GM19023 (cell line): Measurements from ENCODE around the gene MAP2K2.

Experiments
- ATAC-seq: cut with Tn5 transposase; IDR thresholded peaks from one replicate; pipeline ENCODE4 v1.9.1; 2021; ENCODE audit warnings: mild to moderate bottlenecking, moderate library complexity; ENCODE audit not compliant: unreplicated experiment

Gene MAP2K2

DNA sequence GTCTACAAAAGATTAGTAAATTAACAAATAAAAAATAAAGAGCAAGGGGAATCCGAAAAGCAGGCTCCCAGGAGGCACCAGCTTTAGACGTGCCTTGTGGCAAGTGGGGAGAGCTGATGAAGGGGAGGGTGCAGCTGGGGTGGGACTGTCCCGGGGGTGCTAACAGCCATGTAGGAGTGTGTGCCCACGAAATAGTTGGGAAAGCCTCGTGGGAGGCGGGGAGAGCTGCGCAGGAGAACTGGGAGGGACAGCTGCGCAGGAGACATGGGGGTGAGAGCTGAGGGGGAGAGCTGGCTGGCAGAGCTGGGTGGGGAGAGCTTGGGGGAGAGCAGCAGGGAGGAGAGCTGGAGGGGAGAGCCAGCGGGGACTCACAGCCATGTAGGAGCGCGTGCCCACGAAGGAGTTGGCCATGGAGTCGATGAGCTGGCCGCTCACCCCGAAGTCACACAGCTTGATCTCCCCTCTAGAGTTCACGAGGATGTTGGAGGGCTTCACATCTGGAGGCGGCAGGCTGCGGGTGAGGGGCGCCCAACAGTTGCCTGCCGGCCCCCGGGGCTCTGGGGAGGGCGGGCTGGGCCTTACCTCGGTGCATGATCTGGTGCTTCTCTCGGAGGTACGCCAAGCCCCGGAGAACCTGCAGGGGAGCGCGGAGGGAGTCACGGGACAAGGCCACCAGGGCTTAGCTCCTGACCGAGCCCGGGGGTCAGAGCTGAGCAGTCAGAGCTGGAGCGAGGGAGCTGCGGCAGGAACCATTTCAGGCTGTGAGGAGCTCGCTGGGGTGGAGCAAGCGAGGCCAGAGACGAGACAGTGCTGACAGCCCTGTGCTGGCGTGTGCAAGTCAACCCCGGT lies 23.1 kb downstream of the MAP2K2 start:
- no peak for ATAC-seq

DNA sequence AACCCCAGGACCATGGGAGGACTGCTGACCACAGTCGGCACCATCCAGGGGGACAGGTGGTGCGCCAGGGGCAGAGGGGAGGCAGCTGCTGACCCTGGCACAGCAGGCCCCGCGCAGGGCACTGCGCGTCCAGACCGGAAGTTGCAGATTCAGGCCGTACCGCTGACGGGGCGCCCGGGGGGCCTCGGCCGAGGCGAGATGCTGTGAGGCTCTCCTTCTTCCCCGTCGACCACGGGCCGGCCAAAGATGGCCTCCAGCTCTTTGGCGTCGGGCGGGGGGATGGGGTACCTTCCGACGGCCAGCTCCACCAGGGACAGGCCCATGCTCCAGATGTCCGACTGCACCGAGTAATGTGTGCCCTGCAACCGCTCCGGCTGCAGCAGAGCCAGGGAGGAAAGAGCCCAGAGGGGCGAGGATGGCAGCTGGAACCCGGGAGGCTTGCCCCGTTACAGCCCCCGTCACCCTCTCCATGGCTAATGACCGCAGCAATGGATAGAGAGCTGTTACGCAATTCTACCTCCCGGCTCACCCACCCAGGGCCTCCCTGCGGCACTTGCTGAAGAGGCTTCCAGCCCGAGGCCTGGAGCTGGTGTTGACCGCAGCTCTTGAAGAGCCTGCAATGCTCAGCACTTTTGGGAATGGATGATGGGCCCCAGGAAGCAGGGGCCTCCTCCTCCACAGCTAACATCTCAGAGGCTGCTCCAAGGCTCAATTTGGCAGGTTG lies 24.7 kb downstream of the MAP2K2 start:
- no peak for ATAC-seq

DNA sequence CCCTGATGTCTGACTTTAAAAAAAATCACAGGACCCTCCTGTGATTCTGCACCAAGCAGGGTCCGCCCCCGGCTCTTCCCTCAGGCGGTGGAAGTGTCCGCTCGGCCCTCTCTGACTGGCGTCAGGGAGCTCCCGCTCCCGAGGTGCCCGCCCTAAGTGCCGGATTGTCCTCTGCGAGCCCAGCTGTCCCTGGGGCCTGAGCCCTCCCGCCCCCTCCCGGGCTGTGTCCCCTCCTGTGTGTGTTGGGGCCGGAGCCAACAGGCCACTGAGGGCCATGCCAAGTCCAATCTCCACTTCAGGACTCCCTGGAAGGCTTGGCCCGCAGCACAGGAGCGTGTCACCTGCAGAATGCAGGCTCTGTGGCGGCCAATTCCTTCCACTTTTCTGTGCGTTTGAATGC lies 25.4 kb downstream of the MAP2K2 start:
- no peak for ATAC-seq

DNA sequence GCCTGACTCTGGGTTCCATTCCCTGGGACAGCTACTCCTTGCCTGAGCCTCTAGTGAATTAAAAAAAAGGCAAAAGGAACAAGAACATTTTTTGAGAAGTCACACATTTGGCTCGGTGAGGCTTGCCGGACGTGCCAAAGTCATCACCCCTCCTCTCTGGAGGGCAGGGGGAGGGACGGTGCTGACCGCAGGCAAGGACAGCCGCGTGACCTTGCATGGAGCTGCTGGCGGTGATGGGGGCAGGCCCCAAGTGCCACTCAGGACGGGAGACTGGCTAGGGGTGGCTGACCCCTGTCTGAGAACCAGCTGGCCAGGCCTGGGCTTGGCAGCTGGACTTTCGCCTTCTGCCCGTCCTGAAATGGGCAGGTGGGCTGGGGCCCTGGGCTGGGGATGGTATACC lies 26.4 kb downstream of the MAP2K2 start:
- ATAC-seq = no peak

DNA sequence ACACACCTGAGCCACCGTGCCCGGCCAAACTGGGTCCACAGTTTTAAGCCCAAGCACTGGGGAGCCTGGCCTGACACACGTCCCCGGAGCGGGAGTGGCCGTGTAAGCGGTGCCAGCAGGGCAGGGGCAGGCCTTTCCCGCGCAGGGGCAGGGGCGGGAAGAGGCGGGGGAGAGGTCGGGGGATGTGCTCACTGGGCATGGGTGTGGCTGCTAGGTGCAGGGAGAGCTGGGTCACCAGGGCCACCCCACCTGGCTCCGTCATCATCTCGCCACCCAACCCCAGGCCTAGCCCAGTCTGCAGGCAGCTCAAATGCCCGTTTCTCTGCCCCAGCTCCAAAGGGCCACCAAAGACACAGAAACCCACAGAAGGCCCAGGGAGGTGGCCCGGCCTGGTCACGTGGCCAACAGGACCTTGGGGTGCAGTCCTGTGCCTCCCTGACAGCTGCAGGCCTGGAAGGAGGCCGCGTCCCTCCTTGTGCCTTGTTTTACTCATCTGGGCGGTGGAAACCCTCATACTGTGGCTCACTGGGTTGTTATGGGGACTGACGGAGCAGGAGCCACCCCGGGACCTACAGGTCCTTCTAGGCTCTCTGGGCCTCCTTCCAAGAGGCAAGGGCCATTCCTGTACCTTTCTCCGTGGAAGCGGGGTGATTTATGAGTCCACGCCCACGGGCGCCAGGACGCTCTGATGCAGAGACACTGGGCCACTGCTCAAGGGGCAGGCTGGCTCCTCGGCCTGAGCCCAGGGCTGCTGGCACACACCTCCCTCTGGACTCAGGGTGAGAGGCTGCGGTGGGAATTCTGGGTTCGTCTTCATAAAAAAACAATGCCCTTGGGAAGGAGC lies 27.7 kb downstream of the MAP2K2 start:
- ATAC-seq = no peak

DNA sequence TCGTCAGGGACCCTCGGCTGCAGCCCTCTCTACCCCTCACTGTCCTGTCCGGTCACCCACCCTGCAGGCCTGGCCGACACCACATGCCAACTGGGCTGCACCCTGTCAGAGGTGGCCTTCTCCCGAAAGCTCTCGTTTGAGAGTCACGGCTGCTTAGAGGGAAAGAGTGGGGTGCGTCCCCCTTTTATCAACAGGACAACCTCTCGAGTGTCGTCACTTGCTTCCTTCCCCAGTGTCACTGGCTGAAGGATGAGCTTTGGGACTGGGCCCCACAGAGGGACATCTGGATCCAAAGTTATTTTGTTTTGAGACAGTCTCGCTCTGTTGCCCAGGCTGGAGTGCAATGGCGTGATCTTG lies 28.5 kb downstream of the MAP2K2 start:
- no peak for ATAC-seq

DNA sequence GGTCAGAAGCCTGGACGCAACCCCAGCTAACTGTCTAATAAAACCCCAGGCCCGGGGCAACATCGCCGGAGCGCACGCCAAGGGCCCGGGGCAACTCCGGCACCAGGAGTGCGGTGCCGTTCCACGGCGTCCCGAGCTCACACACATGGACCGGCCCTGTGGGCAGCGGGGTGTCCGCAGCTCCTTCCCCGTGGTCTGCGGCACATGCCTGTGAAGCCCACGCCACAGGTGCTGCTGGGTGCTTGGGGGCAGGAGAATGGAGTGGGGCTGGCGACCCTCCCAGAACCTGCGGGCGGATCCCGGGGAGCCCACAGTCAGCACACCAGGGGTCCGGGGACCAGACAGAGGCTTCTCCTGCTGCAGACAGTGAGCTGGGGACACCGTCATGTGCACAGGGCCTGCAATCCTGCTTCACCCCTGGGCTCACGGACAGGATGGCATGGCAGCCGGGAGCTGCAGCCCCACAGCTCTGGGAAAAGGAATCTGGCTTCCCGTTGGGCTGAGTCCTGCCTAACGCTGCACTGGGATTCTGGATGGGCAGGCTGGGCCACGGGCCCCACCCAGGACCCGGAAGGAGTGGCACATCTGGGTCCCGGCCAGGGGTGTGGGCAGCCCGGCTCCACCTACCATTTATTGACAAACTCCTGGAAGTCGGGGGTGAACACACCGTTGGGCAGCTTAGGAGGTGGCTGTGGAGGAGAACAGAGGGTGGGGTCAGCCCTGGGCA lies 29.0 kb downstream of the MAP2K2 start:
- no peak for ATAC-seq

DNA sequence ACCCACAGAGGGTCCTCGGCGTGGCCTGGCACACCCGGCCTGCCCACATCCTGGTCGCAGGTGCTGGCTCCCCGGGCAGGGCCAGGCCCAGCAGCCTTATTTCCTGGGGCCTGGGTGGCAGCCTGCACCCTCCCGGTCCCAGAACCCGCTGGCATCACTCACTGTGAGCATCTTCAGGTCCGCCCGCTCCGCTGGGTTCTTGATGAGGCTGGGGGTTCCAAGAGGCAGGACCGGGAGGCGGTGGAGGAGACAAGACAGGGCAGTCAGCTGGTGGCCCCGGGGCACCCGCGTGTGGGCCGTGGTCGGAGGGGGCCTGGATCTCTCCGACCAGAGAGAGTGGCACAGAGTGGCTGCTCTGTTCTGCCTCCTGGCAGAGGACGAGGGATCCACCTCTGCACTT lies 29.6 kb downstream of the MAP2K2 start:
- no peak for ATAC-seq

DNA sequence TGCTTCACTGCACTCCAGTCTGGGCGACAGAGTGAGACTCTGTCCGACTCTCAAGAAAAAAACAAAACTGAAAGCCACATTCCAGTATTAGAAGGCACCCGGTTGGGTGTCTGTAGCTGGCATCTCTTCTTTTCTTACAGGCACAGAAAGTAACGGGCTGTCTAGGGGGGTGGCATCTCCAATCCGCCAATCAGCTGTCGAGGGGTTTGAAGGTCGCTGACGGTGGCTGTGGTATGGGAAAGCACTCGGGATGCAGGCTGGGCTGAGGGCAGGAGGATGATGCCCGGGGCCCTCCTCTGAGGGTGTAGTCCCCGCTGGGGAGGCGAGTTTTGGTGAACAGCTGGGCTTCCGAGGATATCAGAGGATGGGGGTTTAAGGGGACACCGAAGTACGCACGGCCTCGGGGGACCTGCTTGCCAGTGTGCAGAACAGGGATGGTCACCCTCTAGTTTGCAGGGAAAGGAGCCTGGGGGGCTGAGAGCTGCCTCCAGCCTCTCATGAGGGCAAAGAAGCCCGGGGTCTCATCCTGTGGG lies 30.2 kb downstream of the MAP2K2 start:
- no peak for ATAC-seq

DNA sequence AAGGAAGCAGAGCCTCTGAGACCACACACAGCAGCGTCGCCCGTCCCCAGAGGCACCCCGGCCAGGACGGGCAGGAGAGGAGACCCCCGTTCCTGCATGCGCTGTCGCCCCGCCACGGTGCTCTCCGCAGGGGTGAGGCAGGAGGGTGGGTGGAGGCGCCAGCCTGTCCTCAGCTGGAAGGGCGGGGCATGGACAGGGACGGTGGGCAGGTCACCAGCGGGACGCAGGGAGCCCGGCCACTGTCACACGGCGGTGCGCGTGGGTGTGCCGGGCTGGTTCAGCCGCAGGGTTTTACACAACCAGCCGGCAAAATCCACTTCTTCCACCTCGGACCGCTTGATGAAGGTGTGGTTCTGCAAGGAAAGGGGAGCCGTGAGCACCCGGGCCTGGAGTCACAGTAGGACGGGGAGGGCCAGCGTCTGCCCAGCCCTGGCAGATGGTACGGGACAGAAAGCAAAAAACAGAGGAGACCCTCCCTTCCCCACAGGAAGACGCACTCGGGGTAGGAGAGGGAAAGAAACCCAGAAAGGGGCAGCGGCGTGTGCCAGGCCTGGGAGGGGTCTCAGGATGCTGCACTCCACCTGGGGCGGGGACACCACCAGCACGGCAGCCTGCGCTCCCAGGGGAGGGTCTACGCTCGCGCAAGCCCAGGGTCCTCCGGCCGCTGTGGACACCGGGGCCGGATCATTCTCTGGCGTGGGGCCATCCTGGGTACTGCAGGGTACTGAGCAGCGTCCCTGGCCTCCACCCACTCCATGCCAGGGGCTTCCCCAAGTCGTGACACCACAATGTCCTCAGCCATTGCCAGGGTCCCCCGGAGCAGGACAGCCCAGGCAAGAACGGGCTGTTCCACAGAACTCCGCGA lies 33.3 kb downstream of the MAP2K2 start:
- no peak for ATAC-seq

DNA sequence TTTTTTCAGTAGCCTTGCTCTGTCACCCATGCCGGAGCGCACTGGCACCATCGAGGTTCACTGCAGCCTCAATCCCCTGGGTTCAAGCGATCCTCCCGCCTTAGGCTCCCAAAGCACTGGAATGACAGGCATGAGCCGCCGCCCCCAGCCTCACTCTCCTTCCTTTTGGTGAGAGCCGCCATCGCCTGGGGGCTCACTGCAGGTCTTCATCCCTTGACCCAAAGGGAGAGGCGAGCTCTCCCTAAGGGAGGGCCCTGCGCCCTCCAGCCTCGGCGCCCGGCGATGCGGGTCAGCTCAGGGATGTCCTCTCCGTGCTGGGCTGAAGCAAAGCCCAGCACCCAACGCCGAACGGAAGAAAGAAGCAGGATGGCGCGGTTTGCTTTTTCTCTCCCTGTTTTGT lies 34.0 kb downstream of the MAP2K2 start:
- ATAC-seq = no peak

DNA sequence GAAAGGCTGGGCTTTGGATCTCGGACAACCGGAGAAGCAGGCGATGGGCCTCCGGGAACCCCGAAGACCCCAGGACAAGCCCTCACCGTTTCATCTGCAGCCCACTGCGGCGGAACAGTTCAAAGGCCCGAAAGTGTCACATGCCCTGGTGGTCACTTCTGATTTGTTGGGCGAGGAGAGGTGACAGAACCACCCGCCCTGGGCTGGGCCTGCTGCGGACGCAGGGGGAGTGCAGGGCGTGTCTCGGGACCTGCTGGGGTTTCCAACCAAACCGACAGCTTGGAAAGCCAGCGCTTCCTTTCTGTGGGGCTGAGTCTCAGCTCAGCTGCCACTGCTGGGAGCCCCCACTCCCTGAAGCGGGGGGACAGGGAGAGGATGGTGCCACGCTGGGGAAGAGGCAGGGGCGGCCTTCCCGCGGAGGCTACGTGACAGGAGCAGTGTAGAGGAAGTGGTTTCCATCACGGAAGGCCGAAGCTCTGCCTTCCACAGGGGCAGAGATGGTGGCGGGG lies 34.5 kb downstream of the MAP2K2 start:
- ATAC-seq = no peak

DNA sequence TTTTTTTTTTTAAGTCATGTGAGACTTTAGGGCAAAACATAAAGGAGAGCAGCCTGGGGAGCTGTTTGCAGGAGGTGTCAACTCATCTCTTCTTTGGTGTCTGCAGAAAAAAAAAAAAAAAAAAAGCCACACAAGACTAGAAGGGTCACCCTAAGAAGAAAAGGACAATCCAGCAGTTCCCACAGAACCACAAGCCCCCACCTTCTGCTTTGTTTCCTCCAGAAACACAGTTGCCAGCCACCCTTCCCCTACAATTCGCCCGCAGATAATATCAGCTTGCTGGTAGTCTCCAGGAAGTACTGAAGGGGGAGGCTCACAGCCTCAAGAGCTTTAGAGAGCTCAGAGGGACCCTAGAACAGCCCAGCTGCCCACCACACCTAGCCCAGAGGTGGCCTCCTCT lies 34.9 kb downstream of the MAP2K2 start:
- no peak for ATAC-seq

DNA sequence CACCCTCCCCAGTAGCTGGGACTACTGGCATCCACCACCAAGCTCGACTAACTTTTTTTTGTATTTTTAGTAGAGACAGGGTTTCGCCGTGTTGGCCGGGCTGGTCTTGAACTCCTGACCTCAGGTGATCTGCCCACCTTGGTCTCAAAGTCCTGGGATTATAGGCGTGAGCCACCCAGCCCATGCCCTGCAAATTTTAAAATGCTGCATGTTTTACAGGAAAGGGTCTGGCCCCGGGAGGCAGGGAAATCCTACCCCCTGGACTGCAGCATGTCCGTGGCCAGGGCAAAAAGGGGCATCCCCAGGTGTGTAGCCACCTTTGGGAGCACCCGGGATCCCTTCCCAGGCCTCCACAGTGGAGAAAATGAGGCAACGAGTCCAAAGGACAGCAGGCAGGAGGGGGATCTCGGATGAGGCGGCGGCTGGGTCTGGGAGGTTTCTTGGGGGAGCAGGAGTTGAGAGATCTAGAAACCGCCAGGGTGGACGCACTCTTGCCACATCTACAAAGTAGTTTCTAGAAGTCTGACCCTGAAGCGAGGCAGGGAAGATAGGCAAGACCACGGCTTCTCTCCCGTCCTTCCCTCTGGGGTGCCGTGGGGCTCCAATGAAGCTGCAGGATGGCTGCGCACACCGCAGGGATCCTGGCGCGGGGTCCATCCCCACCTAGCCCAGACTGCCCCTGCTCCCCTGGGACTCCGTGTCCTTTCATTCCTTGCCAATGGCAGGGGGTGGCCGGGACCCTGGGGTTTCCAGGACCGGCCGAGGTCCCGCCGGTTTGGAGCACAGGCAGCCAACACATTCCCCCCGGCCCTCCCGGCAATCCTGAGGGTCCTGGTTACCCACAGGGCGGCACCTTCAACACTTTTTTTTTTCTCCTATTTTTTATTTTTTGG lies 35.9 kb downstream of the MAP2K2 start:
- ATAC-seq = no peak

DNA sequence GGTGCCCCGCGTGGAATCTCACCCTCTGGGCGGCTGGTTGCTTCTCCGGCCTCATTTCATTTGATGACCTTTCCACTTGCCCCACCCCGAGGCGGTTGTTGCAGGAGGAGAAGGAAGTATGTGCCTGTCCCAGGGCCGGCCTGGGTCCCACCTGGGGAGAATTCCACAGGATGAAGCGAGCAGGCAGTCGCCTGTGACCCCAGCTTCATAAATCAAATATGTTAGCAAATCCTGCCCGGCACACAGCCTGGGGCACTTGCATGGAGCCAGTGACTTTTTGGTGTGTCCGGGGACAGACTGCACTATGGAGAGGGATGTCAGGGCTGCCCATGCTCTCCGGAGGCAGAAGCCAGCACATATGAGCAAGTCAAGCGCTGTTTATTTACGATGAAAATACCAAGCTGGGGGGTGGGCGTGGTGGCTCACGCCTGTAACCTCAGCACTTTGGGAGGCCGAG lies 37.5 kb downstream of the MAP2K2 start:
- no peak for ATAC-seq

DNA sequence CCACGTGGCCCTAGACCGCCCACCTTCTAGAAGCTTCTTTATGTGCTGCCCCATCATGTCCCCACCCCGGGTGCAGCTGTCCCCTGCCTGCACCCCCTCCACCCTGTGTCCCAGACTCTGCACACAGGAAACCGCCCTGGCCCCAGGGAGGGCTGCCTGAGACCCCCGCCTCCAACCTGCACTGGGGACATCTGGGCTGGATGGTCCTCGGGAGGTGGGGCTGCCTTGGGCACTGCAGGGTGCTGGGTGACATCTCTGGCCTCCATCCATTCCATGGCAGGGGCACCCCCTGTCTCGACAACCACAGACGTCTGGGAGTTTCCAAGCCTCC lies 39.4 kb downstream of the MAP2K2 start:
- no peak for ATAC-seq

DNA sequence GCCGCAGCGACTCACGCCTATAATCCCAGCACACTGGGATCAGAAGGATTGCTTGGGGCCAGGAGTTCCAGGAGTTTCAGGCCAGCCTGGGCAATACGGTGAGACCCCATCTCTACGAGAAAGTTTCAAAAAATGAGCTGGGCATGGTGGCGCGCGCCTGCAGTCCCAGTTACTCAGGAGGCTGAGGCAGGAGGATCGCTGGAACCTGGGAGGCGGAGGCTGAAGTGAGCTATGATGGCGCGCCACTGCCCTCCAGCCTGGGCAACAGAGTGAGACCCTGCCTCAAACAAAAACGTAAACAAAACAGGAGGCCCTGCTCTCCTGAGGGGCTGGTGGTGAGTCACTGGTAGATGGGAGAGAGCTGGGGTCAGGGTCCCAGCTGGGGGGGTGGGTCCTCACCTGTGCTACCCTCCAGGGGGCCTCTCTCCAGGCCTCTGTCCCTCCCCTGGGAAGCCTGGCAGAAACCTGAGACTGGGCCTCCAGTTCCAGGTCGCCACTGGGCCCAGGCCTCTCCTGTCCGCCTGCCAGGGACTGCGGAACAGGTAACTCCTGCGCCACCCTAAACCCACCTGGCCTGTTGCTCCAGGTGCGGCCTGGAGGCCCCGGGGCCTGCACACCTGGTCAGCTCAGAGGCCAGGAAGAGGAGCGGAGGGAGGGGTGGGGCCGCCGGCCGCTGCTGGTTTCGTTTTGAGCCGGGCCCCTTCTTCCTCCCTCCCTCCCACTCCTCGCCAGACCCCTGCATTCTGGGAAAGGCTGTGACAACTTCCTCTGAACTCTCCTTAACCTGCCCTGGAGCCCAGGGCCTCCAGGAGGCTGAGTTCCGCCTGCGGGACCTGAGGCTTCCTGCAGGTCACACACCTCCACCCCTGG lies 40.0 kb downstream of the MAP2K2 start:
- no peak for ATAC-seq

DNA sequence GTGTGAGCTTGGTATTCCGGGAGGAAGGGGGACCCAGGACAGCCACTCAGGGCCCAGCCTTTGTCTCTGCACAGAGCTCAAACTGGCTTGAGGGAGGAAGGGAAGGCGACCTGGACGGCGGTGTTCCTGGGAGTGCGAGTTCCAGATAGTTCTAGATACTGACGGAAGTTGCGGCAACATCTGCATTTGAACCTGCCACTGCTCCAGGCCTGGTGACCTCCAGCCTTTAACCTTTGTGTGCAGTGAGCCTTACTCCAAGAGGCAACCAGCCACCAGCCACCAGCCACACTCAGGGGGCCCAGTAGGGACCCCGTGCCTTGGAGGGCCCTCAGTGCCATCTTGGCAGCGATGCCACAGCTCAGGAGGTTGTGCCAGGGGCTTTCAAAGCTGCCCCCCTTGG lies 41.8 kb downstream of the MAP2K2 start:
- no peak for ATAC-seq
